ENCODE measurements around the gene PXN.

PXN gene

GRCh38 chr12:120169946-120170345 lies 95.6 kb downstream of the PXN start:
- no peak for TF ChIP-seq ZNF274 (IDR thresholded peaks at IDR 0.05; ENCODE audit: low read depth, low read length)
- Histone ChIP-seq H3K9me3 (ENCODE audit: insufficient read depth, low read length) (no peaks in the 10 kb centered on the region), H3K27me3 (ENCODE audit: insufficient read depth, insufficient read length) (no peaks in the 10 kb centered on the region), H3K4me3 (ENCODE audit: insufficient read length, low read depth) (no peak overlapping the region), H3K4me1 (ENCODE audit: insufficient read depth, insufficient read length) (no peaks in the 10 kb centered on the region), H3K9ac (ENCODE audit: insufficient read length, low read depth) (no peak overlapping the region), H3K36me3 (ENCODE audit: insufficient read depth, insufficient read length, low read length) (peaks cover 84% of the 10 kb centered on the region)
- DNase-seq (ENCODE audit: low read depth, low spot score) = no peak

GRCh38 chr12:120168337-120168736 lies 97.2 kb downstream of the PXN start:
- Histone ChIP-seq H3K27me3 (ENCODE audit: insufficient read depth, insufficient read length) (no peaks in the 10 kb centered on the region), H3K9me3 (ENCODE audit: insufficient read depth, low read length) (no peaks in the 10 kb centered on the region), H3K4me3 (ENCODE audit: insufficient read length, low read depth) (no peak overlapping the region), H3K9ac (ENCODE audit: insufficient read length, low read depth) (no peak overlapping the region), H3K4me1 (ENCODE audit: insufficient read depth, insufficient read length) (no peaks in the 10 kb centered on the region), H3K36me3 (ENCODE audit: insufficient read depth, insufficient read length, low read length) (peaks cover 83% of the 10 kb centered on the region)
- DNase-seq (ENCODE audit: low read depth, low spot score) = no peak
- TF ChIP-seq YY1 (IDR thresholded peaks at IDR 0.05; ENCODE audit: insufficient read depth, insufficient read length) (no peak), SUZ12 (IDR thresholded peaks at IDR 0.05; ENCODE audit: extremely low read depth, insufficient read depth, insufficient read length) (no peak), ZNF274 (IDR thresholded peaks at IDR 0.05; ENCODE audit: low read depth, low read length) (no peak)

- TF ChIP-seq YY1 (IDR thresholded peaks at IDR 0.05; ENCODE audit: insufficient read depth, insufficient read length) (no peak), SUZ12 (IDR thresholded peaks at IDR 0.05; ENCODE audit: extremely low read depth, insufficient read depth, insufficient read length) (no peak), ZNF274 (IDR thresholded peaks at IDR 0.05; ENCODE audit: low read depth, low read length) (no peak)
- H3K27me3 ChIP-seq (ENCODE audit: insufficient read depth, insufficient read length) = no peaks in the 10 kb centered on the region
- H3K4me1 ChIP-seq (ENCODE audit: insufficient read depth, insufficient read length) = no peaks in the 10 kb centered on the region
- no peak overlapping the region for H3K9ac ChIP-seq (ENCODE audit: insufficient read length, low read depth)
- no peak for DNase-seq (ENCODE audit: low read depth, low spot score)
- no peaks in the 10 kb centered on the region for H3K9me3 ChIP-seq (ENCODE audit: insufficient read depth, low read length)
- H3K4me3 ChIP-seq (ENCODE audit: insufficient read length, low read depth) = no peak overlapping the region
- H3K36me3 ChIP-seq (ENCODE audit: insufficient read depth, insufficient read length, low read length) = peaks cover 83% of the 10 kb centered on the region
These were observed 97.9 kb downstream of the PXN start for GRCh38 chr12:120167529-120168095.

GRCh38 chr12:120164293-120164692 lies 101.2 kb downstream of the PXN start:
- DNase-seq (ENCODE audit: low read depth, low spot score) = no peak
- H3K4me3 ChIP-seq (ENCODE audit: insufficient read length, low read depth) = no peak overlapping the region
- H3K36me3 ChIP-seq (ENCODE audit: insufficient read depth, insufficient read length, low read length) = peaks cover 86% of the 10 kb centered on the region
- TF ChIP-seq SUZ12 (IDR thresholded peaks at IDR 0.05; ENCODE audit: extremely low read depth, insufficient read depth, insufficient read length) (no peak), ZNF274 (IDR thresholded peaks at IDR 0.05; ENCODE audit: low read depth, low read length) (no peak), YY1 (IDR thresholded peaks at IDR 0.05; ENCODE audit: insufficient read depth, insufficient read length) (no peak)
- H3K9ac ChIP-seq (ENCODE audit: insufficient read length, low read depth) = no peak overlapping the region
- H3K27me3 ChIP-seq (ENCODE audit: insufficient read depth, insufficient read length) = no peaks in the 10 kb centered on the region
- H3K4me1 ChIP-seq (ENCODE audit: insufficient read depth, insufficient read length) = no peaks in the 10 kb centered on the region
- no peaks in the 10 kb centered on the region for H3K9me3 ChIP-seq (ENCODE audit: insufficient read depth, low read length)

- no peak for DNase-seq (ENCODE audit: low read depth, low spot score)
- no peak for TF ChIP-seq SUZ12 (IDR thresholded peaks at IDR 0.05; ENCODE audit: extremely low read depth, insufficient read depth, insufficient read length)
- no peaks in the 10 kb centered on the region for H3K4me1 ChIP-seq (ENCODE audit: insufficient read depth, insufficient read length)
- no peaks in the 10 kb centered on the region for H3K27me3 ChIP-seq (ENCODE audit: insufficient read depth, insufficient read length)
- peaks cover 87% of the 10 kb centered on the region for H3K36me3 ChIP-seq (ENCODE audit: insufficient read depth, insufficient read length, low read length)
- H3K9ac ChIP-seq (ENCODE audit: insufficient read length, low read depth) = no peak overlapping the region
- H3K9me3 ChIP-seq (ENCODE audit: insufficient read depth, low read length) = no peaks in the 10 kb centered on the region
- H3K4me3 ChIP-seq (ENCODE audit: insufficient read length, low read depth) = no peak overlapping the region
These were observed 102.8 kb downstream of the PXN start for GRCh38 chr12:120162763-120163162.

- TF ChIP-seq ZNF274 (IDR thresholded peaks at IDR 0.05; ENCODE audit: low read depth, low read length) (no peak), SUZ12 (IDR thresholded peaks at IDR 0.05; ENCODE audit: extremely low read depth, insufficient read depth, insufficient read length) (no peak), YY1 (IDR thresholded peaks at IDR 0.05; ENCODE audit: insufficient read depth, insufficient read length) (no peak)
- peaks cover 87% of the 10 kb centered on the region for H3K36me3 ChIP-seq (ENCODE audit: insufficient read depth, insufficient read length, low read length)
- no peaks in the 10 kb centered on the region for H3K4me1 ChIP-seq (ENCODE audit: insufficient read depth, insufficient read length)
- H3K9ac ChIP-seq (ENCODE audit: insufficient read length, low read depth) = no peak overlapping the region
- DNase-seq (ENCODE audit: low read depth, low spot score) = no peak
- H3K9me3 ChIP-seq (ENCODE audit: insufficient read depth, low read length) = no peaks in the 10 kb centered on the region
- no peak overlapping the region for H3K4me3 ChIP-seq (ENCODE audit: insufficient read length, low read depth)
- H3K27me3 ChIP-seq (ENCODE audit: insufficient read depth, insufficient read length) = no peaks in the 10 kb centered on the region
These were observed 103.7 kb downstream of the PXN start for GRCh38 chr12:120161852-120162251.
